Measurements from ENCODE around the gene SIMC1.
A peak's percentile ranks its signal among the peaks of the same experiment; 100 is the strongest.

Gene SIMC1

DNA sequence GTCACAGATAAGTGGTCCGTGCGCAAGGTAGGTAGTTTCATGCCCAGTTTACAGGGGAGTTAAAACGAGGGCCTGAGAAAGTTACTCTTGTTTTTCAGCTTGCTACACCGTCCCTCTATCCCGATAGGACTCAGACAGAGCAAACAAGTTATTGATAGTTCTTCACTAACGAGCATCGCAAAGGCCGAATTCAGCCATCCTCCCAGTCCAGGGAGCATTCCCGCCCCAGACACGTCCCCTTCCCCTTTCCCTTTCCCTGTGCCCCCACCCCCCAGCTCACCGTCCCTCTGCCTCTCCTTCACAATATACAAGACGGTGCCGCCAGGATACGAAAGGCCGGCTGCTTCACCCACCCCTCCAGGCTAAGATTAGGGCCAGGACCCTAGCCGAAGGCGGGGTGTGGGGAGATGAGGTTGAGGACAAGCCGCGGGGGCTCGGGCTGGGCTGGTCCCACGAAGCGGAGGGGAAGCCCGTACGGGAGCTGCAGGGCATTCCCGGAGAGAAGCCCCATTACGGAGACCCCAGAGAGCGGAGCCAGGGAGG is 122.7 kb downstream of the SIMC1 start:
- Histone ChIP-seq H3K9me3 (ENCODE audit: low read length) (no peaks in the 10 kb centered on the region), H3K4me3 (ENCODE audit: low read depth, low read length, poor library complexity, severe bottlenecking) (peak overlapping the region; percentile 86), H3K27ac (ENCODE audit: low read depth, low read length, poor library complexity, severe bottlenecking) (peak overlapping the region; percentile 13), H2AFZ (ENCODE audit: low read length) (no peak overlapping the region), H3F3A (ENCODE audit: insufficient read depth, low read length) (no peaks in the 10 kb centered on the region), H4K20me1 (ENCODE audit: insufficient read depth, low read length) (no peaks in the 10 kb centered on the region), H3K4me2 (ENCODE audit: low read length) (peak overlapping the region; percentile 94), H3K36me3 (ENCODE audit: insufficient read depth, low read length) (peaks cover 31% of the 10 kb centered on the region), H3K9ac (ENCODE audit: low read length) (peak overlapping the region; percentile 84), H3K79me2 (ENCODE audit: insufficient read depth, low read length) (peaks cover 8% of the 10 kb centered on the region; the same call in 1 of the 2 replicates), H3K9me2 (ENCODE audit: low read depth, low read length) (no peaks in the 10 kb centered on the region), H3K4me1 (ENCODE audit: insufficient read depth, low read length, severe bottlenecking) (peaks cover 15% of the 10 kb centered on the region), H3K27me3 (ENCODE audit: insufficient read depth, low read length) (no peaks in the 10 kb centered on the region)
- no peak for TF ChIP-seq EZH2 (IDR thresholded peaks at IDR 0.05; ENCODE audit: borderline replicate concordance, low read length)
- TF ChIP-seq, protein P1, sequence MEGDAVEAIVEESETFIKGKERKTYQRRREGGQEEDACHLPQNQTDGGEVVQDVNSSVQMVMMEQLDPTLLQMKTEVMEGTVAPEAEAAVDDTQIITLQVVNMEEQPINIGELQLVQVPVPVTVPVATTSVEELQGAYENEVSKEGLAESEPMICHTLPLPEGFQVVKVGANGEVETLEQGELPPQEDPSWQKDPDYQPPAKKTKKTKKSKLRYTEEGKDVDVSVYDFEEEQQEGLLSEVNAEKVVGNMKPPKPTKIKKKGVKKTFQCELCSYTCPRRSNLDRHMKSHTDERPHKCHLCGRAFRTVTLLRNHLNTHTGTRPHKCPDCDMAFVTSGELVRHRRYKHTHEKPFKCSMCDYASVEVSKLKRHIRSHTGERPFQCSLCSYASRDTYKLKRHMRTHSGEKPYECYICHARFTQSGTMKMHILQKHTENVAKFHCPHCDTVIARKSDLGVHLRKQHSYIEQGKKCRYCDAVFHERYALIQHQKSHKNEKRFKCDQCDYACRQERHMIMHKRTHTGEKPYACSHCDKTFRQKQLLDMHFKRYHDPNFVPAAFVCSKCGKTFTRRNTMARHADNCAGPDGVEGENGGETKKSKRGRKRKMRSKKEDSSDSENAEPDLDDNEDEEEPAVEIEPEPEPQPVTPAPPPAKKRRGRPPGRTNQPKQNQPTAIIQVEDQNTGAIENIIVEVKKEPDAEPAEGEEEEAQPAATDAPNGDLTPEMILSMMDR (IDR thresholded peaks at IDR 0.05; ENCODE audit: low read length), result no peak

DNA sequence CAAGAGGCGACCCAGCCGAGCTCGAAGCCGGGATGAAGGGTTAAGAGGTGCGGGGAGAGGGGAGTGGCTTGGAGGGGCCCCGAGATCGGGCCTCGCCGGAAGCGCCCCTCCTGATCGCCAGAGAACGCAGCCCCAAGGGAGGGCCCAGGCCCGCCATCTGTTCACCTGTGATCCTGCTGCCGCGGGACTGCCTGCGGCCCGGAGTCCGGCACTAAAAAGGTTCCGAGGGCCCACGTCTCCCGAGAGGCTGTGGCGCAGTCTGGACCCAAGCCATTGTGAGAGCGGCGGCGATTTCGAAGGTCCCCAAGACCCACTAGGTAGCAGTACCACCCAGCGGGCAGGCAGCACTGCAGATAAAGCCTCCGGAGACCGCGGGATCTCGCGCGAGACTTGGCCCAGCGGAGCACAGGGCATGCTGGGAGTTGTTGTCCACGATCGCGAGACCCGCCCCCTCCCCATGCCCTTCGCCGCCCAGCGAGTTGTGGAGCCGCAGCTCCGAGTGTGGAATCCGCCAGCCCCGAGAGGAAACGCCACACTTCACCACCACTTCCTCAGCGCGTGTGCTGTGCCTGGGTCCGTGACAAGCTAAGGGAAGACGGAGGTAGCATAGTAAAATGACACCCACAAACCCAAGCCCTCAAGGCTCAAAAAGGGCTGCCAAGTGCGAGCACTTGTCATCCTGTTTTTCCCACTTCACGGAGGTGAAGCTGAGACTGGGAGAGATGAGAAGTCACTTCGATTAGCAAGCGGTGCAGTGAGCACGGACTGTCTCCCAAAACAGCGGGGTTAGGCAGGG is 123.4 kb downstream of the SIMC1 start, which contains the start of gene KIAA1191:
Gene KIAA1191 (minus strand): TSS at position 328 of the 796 bp plus-strand sequence. CDS start 2,256 bp downstream, outside the sequence.
- no peaks in the 10 kb centered on the region for H3F3A ChIP-seq (ENCODE audit: insufficient read depth, low read length)

DNA sequence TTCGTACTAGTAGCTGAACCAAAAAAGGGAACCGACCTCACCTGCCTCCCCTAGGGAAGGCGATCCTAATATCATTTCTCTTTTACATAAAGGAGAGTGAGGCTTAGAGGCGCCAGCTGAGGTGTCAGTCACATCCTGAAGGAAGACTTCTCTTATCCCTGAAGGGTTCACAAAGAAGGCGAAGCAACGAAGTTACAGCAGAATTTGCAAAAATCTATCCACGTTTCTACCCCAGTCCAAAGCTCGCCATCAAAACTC is 123.9 kb downstream of the SIMC1 start:
- Histone ChIP-seq H3K36me3 (ENCODE audit: insufficient read depth, low read length) (peaks cover 21% of the 10 kb centered on the region), H3K79me2 (ENCODE audit: insufficient read depth, low read length) (peaks cover 8% of the 10 kb centered on the region; the same call in 1 of the 2 replicates), H3K4me2 (ENCODE audit: low read length) (peak overlapping the region; percentile 94), H3K9ac (ENCODE audit: low read length) (peak overlapping the region; percentile 84), H2AFZ (ENCODE audit: low read length) (0 out of 2 replicates have a peak overlapping the region, but pooled peaks have one; percentile 5), H3K4me3 (ENCODE audit: low read depth, low read length, poor library complexity, severe bottlenecking) (peak overlapping the region; percentile 86), H3K27me3 (ENCODE audit: insufficient read depth, low read length) (no peaks in the 10 kb centered on the region), H3K4me1 (ENCODE audit: insufficient read depth, low read length, severe bottlenecking) (peaks cover 15% of the 10 kb centered on the region), H3F3A (ENCODE audit: insufficient read depth, low read length) (no peaks in the 10 kb centered on the region), H3K9me3 (ENCODE audit: low read length) (no peaks in the 10 kb centered on the region), H3K9me2 (ENCODE audit: low read depth, low read length) (no peaks in the 10 kb centered on the region), H4K20me1 (ENCODE audit: insufficient read depth, low read length) (no peaks in the 10 kb centered on the region), H3K27ac (ENCODE audit: low read depth, low read length, poor library complexity, severe bottlenecking) (no peak overlapping the region)
- TF ChIP-seq, protein P1 (IDR thresholded peaks at IDR 0.05; ENCODE audit: low read length), result no peak
- TF ChIP-seq EZH2 (IDR thresholded peaks at IDR 0.05; ENCODE audit: borderline replicate concordance, low read length), result no peak

More for the DNA sequence above, 123.4 kb downstream of the SIMC1 start, which contains the start of gene KIAA1191:
- Histone ChIP-seq H3K9ac (ENCODE audit: low read length) (peak within 1 kb of the TSS; percentile 84), H4K20me1 (ENCODE audit: insufficient read depth, low read length) (no peaks in the 10 kb centered on the region), H3K9me2 (ENCODE audit: low read depth, low read length) (no peaks in the 10 kb centered on the region), H3K79me2 (ENCODE audit: insufficient read depth, low read length) (peaks cover 8% of the 10 kb centered on the region; the same call in 1 of the 2 replicates), H3K27me3 (ENCODE audit: insufficient read depth, low read length) (no peaks in the 10 kb centered on the region), H3K4me3 (ENCODE audit: low read depth, low read length, poor library complexity, severe bottlenecking) (peak within 1 kb of the TSS; percentile 86), H3K9me3 (ENCODE audit: low read length) (no peaks in the 10 kb centered on the region), H3K36me3 (ENCODE audit: insufficient read depth, low read length) (peaks cover 24% of the 10 kb centered on the region), H2AFZ (ENCODE audit: low read length) (0 out of 2 replicates have a peak within 1 kb of the TSS, but pooled peaks have one; percentile 5), H3K27ac (ENCODE audit: low read depth, low read length, poor library complexity, severe bottlenecking) (peak within 1 kb of the TSS; percentile 13), H3K4me2 (ENCODE audit: low read length) (peak within 1 kb of the TSS; percentile 94), H3K4me1 (ENCODE audit: insufficient read depth, low read length, severe bottlenecking) (peaks cover 15% of the 10 kb centered on the region)
- no peak for TF ChIP-seq EZH2 (IDR thresholded peaks at IDR 0.05; ENCODE audit: borderline replicate concordance, low read length)
- TF ChIP-seq, protein P1 (IDR thresholded peaks at IDR 0.05; ENCODE audit: low read length), result peak; percentile 32; the same call in 1 of the 2 replicates
